Embryonic facial prominence (tissue), 1 donor: ENCODE data around the gene TINCR.
A peak's percentile ranks its signal among the peaks of the same experiment; 100 is the strongest.
"Not testable (repeated sequence)": the region's sequence is repeated elsewhere in the genome, so short reads cannot be mapped to it uniquely, and the experiment has no call there.

ENCODE experiments used
- DNase-seq: peaks from one replicate; pipeline ENCODE4 v3.0.0-alpha.2; 2016; ENCODE audit errors: extremely low spot score

The TINCR gene

DNA sequence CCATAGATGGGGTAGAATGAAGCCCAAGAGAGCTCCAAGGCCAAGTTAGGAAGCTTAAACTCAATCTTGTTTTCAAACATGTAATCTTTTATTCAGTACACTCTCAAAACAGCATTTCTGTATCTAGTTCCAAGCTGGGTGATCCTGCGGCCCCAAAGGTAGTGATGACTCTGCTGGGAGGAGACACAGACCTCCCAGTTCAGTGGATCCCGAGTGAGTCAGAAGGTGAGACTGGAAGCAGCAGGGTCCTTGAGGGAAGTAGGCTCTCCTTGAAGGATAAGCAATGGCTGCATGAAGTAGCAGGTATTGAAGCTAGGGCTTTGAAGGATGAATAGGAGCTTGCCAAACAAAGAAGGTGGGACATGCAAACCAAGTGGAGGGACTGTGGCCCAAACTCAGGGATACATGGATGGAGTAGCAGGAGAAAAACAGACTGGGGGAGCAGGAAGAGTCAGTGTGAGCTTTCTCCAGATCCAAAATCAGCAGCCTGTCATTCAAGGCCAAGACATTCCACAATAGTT lies 9.6 kb downstream of the TINCR start:
- no peak for DNase-seq

DNA sequence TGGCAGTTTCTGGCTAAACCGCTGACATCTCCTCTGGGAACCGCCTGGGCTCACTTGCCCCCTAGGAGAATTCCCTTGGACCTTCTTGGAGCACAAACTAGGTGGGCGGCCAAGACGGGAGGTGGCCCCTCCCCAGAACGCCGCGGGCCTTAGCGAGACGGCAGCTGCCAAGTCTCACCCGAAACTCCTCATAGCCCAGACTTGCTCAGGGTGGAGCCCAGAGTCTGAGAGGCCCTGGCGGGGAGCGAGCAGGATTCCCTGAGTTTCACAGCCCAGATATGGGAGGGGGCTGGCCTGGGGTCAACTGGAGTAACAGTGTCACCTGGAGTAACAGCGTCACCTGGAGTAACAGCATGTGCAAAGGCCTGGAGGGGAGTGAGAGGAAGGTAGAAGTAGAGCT lies 10.1 kb downstream of the TINCR start:
- DNase-seq, result peak; percentile 22

DNA sequence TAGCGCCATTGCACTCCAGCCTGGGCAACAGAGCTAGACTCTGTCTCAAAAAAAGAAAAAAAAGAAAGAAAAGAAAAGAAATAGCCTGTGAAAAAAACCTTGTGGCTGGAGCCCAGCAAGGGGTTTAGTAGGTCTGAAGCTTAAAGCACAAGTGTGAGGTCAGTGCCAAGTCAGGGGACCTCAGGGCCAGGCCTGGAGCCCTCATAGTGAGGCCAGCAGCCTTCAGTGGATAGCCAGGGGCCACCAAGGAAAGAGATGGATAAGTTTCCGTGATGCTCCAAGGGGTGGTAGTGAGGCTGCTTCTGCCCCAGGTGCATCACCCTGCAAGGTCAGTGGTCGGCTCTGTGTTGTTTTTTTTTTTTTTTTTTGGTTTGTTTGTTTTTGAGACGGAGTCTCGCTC lies 12.9 kb downstream of the TINCR start:
- no peak for DNase-seq

DNA sequence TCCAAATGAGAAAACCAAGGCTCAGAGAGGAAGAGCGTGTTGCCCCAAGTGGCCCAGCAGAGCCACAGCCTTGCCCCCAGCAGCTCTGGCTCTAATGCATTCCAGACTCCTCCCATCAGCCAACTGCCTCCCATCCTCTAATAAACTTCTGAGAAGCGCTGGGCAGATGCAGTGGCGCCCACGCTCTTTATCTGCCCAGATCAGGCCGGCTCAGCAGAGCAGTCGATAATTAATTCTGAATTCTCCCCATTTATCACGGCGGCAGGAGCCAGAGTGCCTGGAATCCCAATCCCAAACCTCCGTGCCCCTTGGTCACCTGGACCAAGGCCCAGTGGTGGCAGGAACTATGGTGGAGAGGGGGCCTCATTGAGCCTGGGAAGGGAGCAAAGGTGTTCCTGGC lies 13.9 kb downstream of the TINCR start:
- no peak for DNase-seq

DNA sequence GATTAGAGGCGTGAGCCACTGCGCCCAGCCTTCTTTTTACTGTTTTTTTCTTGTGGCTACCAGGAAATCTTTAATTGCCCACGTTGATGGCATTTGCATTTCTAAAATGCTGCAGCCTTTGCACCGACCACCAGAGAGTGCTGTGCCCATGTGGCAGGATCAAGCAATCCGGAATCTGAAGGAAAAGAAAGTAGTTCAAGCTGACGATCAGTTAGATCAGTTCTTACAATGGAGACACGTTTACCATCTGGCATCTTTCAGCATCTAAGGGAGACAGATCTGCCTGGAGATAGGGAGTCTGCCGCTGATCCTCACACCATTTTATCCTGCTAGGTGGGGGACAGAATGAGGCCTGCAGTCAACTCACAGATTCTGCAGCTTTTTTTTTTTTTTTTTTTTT lies 19.9 kb downstream of the TINCR start:
- DNase-seq, result no peak

DNA sequence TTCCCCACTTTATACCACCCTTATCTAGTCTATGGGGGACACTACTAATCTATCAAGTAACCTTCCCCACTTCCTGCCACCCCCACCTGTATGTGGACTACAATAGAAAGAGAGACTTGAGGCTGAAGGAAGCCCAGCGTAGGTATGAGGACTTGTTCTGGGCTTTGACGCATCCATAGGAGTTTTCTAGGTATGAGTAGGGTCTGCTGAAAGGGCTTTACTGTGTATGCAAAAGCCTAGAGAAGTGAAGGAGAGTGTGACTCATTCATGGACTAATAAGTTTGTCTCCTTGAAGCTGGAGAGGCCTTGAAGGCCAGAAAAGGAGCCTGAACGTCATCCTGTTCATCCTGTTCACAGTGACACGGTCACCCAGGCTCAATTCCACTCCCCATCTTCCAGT lies 21.8 kb downstream of the TINCR start:
- no peak for DNase-seq

DNA sequence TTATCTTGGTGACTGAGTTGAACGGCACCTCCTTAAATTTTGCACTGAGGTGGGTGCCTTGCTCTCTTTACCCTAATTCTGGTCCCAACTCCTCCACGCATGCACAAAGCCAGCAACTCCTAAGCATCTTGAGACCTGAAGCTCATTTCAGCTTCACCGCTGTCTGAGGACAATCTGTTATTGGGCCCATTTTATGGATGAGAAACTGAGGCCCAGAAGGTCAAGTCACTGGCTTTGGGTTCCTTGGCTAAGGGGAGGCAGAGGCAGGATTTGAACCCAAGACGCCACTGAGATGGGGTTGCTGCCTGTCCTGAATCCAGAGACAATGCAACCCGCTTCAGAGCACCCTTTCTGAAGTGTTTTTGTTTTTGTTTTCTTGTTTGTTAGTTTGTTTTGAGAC lies 22.7 kb downstream of the TINCR start:
- no peak for DNase-seq

DNA sequence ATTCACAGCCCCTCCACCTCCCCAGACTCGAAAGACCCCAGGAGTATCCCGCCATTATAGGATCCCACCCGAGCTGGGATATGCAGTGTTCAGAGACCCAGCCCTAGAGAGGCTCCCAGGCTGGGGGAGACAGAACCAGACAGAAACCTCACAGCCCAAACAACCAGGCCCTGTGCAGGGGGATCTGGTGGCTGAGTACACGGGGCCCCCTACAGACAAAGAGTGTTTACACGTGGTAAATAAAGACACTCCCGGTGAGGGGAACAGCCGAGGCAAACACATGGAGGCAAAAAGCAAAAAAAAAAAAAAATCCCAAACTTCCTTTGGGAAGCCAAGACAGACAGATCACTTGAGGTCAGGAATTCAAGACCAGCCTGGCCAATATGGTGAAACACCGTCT lies 25.1 kb downstream of the TINCR start:
- DNase-seq, result no peak

DNA sequence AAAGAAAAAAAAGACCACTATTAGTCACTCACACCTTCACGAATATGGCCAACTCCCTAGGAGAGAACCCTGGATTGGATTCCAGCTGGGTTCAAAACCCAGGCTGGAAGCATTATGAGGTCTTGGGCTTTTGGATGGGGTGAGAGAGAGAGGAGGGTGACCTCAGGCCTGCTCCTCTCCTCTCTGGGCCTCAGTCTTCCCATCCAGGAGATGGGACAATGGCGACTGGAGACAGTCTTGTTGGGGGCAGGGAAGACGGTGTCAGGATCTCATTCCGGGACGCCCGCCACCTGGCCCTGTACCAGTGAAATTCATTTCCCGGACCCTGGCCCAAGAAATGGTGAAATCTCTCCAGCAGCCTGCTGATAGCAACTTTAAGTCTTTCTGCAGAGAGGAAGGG lies 26.3 kb downstream of the TINCR start:
- DNase-seq, result no peak

DNA sequence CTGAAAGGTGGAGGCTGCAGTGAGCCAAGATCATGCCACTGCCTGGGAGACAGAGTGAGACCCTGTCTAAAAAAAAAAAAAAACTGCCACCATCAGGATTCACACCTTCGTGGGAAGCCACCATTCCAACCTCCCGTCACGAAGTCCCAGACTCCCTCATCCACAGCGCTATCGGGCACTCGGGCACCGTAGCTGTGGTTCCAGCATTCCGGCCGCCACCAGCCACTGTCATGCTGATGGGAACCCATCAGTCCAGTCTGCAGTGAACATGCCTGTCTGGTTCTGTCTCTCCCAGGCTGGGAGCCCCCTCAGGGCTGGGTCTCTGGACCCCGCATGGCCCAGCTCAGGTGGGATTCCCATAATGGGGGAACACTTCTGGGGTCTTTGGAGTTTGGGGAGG lies 27.5 kb downstream of the TINCR start:
- no peak for DNase-seq

DNA sequence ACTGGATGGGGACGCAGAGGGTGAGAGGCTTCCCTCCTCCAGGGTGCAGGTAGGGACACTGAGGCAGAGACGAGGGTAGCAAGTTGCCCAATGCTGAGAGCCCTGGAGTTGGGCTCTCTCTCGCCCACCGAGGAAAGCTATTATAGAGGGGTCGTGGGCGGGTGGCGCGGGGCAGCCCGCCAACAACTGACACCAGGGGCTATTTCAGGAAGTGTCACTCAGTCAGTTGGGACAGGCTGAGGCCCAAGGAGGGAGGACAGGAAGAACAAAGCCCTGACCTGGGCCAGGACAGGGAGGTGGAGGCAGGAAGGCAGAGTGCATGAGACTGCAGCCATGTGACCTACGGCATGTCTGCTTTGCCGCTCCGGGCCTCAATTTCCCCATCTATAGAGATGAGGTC lies 29.9 kb downstream of the TINCR start:
- DNase-seq, result no peak

DNA sequence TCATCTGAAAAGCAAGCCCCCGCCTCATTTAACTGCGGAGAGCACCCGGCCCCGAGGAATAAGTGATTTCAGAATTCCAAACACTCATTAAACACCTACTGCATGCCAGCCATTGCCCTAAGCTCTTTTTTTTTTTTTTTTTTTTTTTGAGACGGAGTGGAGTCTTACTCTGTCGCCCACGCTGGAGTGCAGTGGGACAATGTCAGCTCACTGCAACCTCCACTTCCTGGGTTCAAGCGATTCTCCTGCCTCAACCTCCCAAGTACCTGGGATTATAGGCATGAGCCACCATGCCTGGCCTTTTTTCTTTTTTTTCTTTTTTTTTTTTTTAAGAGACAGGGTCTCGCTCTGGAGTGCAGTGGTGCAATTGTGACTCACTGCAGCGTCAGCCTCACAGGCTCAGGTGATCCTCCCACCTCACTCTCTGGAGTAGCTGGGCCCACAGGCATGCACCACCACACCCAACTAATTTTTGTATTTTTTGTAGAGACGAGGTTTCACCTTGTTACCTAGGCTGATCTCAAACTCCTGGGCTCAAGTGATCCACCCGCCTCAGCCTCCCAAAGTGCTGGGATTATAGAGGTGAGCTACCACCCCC lies 30.7 kb downstream of the TINCR start:
- DNase-seq, result not testable (repeated sequence)

DNA sequence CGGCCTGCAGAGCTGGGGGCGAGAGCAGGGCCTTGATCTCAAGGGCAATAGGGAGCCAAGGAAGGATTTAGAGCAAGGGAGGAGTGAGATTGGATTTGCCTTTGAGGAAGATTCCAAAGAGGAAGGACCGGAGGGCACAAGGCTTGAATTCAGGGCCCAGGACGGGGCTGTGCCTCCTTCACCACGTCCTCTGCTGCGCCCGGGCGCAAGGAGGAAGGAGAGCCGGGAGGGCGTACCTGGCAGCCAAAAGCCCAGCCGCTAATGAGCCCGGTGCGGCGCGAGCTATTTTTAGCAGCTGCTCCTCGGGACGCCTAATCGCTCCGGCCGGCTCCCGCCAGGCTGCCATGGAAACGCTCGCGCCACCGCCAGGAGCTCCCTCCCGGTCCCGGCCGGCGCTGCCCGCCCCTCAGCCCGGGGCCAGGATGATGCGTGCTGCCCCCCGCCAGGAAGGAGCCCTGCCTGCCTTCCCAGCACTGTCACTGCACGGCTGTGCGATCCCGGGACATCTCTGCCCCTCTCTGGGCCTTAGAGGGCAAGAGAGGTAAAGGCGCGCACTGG lies 31.3 kb downstream of the TINCR start:
- peak; percentile 45 for DNase-seq

DNA sequence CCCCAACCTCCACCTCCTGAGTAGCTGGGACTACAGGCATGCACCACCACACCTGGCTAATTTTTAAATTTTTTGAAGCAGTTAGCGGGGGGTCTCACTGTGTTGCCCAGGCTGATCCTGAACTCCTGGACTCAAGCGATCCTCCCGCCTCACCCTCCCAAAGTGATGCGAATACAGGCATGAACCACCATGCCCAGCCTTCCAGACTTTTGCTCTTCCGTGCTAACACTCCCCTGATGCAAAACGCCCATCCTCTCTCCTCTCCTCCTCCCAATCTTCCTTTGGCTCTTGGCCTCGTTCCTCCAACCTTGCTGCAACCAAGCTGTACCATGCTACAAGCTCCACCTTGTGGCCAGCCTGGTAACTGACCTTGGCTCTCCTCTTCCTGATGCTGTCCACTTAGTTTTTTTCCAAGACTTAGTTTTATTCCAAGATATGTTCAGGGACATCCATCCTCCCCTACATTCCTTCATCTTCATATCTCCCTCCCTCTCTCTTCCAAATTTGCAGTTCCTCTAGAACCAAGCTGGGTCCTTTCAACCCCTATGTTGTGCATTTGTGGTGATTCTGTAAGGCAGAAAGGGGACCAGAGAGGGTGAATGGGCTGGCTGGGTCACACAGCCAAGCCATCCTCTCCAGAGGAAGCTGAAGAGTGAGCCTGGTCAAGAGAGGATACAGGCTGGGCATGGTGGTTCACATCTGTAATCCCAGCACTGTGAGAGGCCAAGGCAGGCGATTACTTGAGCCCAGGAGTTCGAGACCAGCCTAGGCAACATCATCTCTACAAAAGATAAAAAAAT lies 32.8 kb downstream of the TINCR start:
- no peak for DNase-seq

DNA sequence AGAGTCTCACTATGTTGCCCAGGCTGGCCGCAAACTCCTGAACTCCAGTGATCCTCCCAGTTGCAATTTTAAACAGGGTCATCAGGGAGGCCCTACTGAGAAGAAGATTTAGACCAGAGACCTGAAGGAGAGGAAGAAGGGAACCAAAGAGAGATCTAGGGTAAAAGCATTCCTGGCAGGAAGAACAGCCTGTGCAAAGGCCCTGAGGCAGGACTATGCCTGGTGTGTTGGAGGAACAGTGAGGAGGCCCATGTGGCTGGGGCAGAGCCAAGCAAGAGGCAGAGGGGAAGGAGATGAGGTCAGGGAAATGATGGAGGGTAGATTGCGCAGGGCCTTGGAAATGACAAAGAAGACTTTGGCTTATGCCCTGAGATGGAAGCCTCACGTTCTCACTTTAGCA lies 34.5 kb downstream of the TINCR start:
- DNase-seq, result no peak

DNA sequence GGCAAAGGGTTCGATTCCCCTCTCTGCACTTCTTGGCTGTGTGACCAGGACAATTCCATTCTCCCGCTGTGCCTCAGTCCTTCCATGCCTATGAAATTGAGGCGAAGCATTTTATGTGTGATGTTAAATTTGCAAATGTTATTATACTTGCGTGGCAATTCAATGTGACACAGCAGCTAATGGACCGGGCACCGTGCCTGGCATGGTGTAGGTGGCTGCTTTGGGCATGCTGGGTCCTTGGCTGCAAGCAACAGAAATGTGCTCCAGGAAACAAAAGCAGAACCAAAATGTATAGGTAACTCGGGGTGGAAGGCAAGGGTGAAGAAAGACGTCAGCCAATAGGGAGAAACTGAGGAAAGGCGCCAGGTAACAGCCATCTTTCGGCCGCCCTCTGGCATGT lies 37.1 kb downstream of the TINCR start:
- DNase-seq, result no peak

DNA sequence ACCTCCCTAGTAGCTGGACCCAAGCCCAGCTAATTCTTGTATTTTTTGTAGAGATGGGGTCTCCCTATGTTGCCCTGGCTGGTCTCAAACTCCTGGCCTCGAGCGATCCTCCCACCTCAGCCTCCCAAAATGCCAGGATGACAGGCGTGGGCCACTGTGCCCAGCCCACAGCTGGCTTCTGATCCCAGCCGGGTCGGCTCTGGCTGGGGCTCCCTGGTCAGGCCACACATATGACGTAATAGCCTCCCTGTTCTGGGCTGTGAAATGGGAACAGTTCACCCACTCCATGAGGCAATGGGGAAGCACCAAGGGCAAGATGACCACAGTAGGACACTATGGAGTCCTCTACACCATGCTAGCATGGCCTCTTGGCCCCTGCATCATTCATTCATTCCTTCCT lies 41.1 kb downstream of the TINCR start:
- DNase-seq, result no peak

DNA sequence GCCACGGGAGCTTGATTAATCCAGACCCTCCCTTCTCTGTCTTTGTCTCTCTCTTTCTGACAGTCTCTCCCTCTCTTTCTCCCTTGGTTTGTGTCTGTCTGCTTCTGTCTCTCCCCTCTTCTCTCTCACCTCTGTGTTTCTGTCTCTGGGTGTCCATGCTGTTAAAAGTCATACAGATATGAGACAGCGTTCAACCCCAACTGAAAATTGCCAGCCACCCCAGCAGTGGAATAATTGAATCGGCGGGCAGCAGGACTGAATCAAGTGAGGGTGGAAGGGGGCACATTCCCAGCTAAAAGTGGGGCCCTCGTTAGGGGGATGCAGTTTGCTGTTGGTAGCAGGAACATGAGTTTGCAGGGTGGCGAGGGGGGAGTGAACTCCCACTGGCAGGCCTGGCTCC lies 43.7 kb downstream of the TINCR start:
- no peak for DNase-seq

DNA sequence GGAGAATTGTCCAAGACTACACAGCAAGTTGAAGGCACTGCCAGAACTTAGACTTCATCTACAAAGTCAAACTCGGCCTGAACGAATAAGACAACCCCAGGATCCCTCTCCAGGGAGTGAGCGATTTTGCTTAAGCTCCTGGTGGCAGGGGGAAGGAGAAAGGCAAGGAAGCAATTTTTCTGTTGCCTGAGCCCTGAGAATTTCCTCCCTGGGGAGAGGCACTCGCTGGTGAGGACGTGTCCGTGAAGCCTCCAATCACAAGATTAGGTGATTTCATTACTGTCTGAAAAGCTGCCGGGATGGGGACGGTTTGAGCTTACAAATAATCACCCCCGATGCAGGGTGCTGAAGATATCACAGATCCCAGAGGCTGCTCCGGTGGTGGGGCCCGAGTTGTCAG lies 45.6 kb downstream of the TINCR start:
- DNase-seq, result no peak

DNA sequence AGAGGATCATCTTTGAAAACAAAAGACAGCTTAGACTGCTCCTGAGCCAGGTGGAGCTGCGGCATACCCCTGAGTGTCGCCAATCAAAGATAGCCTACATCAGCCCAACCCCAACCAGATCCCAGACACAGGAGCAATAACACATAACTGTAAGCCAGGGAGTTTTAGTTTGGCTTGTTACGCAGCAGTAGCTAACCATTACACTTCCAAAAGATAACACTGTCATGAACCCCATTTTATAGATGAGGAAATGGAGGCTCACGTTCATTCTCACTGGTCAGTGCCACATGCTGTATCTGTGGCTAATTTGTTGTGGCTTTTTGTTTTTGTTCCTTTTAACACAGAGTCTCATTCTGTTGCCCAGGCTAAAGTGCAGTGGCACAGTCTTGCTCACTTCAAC lies 47.3 kb downstream of the TINCR start:
- DNase-seq, result no peak

DNA sequence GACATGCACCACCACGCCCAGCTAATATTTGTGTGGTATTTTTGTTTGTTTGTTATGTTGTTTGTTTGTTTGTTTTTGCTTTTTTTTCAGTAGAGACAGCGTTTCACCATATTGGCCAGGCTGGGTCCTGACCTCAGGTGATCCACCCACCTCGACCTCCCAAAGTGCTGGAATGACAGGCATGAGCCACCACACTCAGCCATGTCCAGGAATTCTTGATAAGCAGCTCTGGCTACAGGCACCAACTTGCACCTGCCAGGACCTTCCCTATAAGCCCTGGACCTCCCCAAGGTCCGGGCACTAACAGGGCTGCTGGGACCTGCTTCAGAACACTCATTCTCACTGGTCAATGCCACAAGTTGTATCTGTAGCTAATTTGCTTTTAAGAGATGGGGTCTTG lies 48.7 kb downstream of the TINCR start:
- DNase-seq, result no peak

DNA sequence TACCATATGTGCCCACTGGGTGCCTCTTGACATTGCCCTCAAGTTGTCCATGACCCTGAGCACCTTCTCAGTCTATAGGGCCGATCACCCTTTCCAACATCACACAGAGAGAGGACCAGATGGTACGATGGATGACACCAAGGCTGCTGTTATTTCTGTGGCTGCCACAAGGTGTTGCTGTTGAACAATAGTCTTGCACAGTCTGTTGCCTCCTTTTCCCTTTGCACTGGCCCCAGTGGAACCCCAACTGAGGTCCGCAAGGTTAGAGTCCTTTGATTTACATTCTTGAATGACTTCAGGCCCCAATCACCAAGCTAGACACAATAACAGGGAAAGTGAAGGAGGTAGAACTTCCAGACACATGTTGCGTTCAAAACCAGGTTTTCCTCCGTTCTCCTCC lies 52.0 kb downstream of the TINCR start:
- DNase-seq, result no peak

DNA sequence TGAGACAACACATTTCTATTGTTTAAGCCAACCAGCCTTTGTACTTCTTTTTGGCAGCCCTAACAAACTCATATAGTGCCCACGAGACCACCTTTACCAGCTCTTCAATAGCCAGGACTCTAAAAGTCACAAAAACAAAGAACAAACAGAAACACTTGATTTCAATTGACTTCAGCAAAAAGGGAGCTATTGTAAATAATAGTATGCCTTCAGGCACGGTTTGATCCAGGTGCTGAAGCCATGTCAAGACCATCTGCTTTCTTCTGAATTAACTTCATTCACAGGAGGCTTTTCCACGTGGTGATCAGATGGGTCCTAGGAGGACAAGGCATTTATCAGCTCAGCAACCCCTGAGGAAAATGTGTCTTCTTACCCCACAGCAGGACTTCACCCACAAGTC lies 53.8 kb downstream of the TINCR start:
- DNase-seq, result no peak
